Left renal cortex interstitium (tissue), 4 donors: ENCODE measurements around the gene CORO2B. TPM values are rescaled to one million over a fixed set of nuclear protein-coding genes. Genes with fewer than 3 reads are reported as not detected.

ENCODE experiments used
- DNase-seq, 4 donors: peaks; one replicate each; pipeline ENCODE4 v3.0.0-alpha.2; 2013; ENCODE audit warnings: low read depth in 4 of 4, low spot score in 2 of 4, missing footprints in 1 of 4
- polyA plus RNA-seq, 4 donors: library from polyadenylated mRNA; unstranded; fragments of 120-200 nt; gene quantifications; one replicate each; pipeline ENCODE4 v1.2.1, GENCODE V29; 2013; ENCODE audit not compliant: insufficient read length in 4 of 4

The CORO2B gene
- polyA plus RNA-seq, 4 donors, result 20.5 to 24.9 (median 22.8) TPM

DNA sequence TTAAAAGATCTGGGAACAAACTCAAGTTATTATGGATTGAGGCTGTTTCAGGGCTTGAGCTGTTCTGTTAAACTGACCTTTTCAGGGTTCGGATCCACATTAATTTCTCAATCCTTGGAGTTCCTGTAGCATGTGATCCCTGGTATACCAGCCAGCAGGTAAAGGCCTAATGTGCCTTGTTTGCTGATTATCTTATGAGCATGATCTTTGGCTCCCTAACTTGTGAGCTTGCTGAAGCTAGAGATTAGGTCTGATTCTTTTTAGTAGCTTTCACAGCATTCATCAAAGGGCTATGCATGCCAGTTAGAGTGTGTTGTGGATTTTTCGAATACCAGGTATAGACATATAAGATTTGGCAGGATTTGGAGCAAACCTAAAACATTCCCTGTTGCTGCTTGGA is 10.3 kb downstream of the CORO2B start:
- no peak for DNase-seq

DNA sequence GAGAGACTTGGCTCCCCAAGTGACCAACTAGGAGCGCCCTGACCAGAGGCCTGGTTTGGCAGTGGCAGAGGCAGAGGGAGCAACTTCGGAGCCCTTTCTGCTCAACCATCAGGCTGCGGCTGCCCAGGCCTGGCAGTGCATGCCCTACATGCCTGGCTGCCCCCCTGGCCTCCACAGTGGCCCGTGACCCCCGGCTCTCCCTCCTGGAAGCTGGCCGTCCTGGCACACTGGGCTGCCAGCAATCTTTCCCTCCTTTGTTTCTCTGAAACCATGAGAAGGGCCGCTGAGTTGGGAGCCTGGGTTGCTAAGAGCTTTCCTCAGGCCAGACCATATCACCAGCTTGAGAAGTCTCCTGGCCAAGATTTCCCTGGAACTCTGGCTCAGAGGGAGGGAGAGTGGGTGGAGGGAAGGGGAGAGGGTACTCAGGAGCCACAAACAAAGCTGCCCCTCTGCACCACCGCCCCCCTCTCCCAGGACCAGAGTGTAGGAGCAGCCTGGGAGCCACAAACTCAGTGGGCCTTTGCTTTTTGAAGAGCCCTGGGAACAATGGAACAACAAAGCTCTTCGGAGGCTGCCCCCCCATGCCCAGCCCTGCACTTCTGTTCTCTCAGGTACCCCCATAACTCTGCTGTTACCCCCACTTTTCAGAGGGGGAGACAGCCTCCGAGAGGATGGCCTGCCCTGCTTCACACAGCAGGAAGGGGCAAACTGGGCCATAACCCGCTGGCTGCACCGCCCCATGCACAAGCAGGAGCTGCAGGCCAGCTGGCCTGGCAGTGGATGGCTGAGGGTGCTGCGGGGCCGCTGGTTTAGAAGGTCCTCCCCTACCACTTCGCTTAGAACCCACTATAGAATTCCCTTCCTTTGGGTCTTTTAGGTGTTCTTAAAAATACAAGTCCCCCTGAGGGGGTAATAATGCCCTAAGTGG is 11.3 kb downstream of the CORO2B start:
- no peak for DNase-seq

DNA sequence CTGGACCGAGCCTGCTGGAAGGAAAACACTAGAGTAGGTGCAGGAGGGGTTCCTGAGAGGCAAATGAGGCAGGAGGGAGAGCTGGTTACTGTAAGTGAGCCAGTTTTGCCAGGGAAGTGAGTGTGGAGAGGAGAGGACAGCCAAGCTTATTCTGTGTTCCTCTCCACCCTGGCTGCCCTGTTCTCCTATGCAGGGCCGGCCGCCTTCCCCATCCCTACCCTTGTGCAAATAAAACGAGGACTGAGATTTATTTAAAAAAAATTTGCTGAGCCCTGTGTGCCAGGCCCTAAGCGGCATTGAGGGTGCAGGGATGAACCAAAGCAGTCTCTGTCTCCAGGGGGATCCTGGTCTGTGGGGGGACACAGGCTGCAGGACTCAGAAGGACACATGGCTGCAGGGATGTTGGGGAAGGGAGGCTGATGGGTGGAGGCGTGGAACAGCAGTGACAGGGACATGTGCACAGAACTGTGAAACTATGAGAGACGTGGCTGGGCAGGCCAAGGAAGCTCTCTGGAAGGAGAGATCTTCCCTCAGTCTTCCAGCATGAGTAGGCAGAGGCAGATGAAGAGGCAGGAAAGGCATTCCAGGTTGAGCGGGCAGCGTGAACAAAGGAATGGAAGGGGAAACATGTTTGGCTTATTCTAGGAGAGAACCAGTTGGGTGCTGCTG is 12.1 kb downstream of the CORO2B start:
- DNase-seq, result no peak

DNA sequence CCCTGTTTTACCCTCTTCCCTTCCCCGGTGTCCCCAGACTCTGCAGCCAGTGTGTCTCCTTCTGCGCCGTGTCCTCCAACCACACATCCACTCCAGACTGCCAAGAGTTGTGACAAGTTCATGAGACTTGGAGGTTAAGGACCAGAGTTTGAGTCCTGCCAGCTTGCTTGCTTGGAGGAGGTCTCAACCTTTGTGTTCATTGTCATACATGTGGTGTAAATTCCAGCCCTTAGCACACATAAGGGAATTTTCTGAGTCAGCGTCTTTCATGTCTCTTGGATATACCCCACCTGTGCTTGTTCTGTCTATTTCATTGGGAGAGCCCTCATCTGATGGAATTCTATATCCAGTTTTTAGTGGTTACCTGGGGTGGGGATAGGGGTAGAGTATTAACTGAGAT is 13.3 kb downstream of the CORO2B start:
- no peak for DNase-seq

DNA sequence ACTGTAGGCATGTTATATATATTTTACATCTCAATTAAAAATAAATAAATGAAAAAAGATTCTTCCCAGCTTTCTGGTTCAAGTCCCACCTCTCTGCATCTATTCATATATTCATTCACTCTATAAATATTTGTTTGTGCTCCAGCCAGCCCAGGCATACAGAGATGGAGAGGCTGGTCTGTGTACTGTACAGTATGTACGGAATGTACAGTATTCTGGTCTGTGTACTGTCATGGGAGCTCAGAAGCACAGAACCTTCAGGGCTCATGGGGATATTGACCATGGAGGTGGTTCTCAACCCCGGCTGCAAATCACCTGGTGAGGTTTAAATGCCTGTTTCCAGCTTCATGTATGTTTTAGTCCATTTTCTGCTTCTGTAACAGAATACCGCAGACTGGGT is 13.8 kb downstream of the CORO2B start:
- DNase-seq, result no peak

DNA sequence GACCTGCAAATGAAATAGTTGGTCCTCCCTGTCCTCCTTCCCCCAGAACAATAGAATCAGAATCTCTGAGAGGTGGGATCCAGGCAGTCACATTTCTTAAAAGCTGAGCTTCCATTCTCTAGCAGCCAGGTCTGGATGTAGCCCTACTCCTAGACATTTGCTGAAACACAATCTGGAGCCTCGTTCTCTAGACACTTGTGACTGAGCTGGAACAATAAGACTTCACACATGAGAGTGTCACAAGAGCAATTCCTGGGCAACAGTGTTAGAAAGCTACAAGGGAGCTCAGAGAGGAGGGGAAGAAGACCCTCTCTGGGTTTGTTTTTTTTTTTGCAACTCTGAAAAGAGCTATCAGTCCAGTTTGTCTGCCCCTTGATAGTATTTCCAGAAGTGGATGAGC is 14.5 kb downstream of the CORO2B start:
- DNase-seq, result no peak

DNA sequence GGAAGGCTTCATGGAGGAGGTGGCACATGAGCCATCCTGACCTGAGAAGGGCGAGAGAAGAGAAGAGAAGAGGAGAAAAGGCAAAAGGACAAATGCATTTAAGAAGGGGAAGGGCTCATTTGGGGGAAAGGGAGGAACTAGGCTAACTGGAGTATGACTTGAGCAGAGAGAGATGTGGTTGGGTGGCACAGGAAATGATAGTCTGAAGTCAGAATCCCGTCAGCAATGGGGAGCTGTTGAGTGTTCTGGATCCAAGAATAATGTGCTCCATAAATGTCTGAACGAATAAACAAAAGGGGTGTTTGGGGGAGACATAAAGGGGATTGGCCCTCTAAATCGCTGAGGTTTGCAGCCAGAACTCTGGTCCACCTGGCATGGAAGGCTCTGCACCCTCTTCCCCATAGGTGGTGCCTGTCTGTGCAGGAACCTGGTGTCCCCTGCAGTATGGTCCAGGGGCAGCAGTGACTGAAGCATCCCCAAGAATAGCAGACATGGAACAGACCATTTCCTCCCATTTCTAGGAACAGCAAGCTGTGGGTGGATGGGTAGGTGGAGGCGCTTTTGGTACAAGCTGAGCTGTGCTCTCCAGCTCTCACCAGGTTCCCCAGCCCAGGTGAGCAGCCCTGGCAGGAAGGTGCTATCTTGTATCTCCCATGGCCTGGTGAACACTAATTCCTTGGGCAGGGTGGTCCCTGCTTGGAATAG is 15.2 kb downstream of the CORO2B start:
- no peak for DNase-seq

DNA sequence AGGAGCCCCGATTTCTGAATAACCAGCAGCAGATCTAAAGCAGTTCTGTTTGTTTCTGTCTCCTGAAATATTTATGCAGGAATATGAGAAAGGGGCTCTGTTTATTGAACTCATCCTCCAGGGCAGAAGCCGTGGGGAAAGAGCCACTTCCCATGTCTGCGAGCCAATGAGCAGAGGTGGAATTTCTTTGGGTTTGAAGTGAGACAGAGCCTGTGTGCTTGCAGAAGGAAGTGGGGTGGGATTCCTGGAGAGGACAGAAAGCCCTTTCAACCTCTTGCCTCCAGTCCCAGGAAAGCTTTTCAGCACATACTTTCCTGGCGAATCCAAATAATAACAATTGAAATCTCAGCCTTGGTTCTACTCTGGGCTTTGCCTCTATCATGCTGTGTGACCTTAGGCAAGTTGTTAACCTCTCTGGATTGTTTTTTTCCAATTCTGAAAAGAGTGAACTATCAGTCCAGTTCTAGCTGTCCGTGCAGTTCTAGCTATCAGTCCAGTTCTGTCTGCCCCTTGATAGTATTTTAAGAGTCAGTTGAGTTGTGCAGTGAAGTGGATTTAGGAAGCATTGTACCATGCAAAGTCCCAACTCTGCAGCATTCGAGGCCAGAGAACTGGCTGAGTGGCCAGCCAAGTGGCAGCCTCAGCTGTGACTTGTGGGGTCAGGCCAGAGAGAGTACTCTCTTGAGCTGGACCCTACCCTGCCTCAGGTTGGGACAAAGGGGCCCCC is 15.9 kb downstream of the CORO2B start:
- DNase-seq, result no peak

DNA sequence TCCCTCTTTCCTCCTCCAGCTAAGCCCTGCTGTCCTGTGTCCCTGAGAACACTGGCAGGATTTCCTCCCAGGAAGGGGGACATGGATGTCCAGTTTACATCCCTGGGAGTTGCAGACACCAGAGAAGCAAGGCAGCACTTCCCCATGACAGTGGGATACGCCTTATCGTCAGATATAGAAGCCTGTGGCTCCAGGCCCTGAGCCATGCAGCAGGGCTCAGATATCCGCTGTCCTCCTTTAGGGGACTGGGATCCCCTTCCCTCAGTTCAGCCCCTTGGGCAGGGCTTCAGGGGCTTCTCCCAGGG is 16.4 kb downstream of the CORO2B start:
- no peak for DNase-seq

DNA sequence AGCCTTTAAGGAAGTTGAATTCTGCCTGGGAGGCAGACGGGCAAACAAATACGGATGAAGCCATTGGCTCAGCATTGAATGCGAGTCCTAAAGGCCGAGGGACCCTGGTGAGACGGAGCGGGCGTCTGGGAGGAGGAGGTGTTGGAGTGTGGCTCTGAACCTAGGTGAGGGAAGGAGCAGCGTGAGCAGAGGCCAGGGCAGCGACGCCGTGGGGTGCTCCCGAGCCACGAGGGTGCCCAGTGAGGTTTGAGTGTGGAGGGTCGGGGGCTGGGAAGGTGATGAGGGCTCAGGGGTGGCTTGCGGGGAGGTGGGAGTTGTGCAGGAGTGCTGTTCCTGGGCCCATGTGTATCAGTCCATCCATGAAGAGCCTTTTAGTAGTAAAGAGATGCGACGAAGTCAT is 17.0 kb downstream of the CORO2B start:
- no peak for DNase-seq

DNA sequence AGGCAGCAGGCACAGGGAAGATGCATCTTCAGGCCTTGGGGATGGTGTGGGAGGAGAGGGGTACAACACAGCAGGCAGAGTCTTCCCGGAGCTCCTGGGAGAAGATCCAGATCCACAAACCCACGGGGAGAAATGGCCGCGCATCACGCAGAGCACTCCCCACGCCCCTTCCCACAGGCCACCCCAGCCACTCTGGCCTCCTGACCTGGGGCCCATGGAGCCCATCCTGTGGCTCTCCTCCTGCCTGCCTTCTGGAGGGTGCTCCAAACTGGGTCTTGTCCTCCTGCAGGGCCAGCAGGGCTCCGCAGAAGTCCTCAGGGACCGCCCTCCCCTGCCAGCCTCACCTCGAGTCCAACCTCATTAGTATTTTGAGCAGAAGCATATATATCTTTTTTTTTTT is 17.9 kb downstream of the CORO2B start:
- DNase-seq, result no peak

DNA sequence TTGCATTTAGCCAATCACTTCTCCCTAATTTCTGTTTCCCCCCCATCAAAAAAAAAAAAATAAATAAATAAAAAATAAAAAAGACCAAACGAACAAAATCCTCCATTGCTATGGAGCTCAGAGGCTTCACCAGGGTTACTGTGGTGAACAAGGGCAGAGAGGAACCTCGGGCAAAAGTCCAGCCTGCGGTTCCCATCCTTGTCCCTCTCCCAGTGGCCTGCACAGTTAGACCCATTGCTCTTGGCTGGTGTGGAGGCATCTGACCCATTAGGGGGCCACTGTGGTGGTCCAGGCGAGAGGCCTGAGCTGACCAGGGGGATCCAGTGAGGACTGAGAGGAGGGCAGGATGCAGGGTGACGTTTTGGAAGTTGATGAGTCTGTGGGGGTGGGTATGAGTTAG is 18.8 kb downstream of the CORO2B start:
- DNase-seq, result no peak

DNA sequence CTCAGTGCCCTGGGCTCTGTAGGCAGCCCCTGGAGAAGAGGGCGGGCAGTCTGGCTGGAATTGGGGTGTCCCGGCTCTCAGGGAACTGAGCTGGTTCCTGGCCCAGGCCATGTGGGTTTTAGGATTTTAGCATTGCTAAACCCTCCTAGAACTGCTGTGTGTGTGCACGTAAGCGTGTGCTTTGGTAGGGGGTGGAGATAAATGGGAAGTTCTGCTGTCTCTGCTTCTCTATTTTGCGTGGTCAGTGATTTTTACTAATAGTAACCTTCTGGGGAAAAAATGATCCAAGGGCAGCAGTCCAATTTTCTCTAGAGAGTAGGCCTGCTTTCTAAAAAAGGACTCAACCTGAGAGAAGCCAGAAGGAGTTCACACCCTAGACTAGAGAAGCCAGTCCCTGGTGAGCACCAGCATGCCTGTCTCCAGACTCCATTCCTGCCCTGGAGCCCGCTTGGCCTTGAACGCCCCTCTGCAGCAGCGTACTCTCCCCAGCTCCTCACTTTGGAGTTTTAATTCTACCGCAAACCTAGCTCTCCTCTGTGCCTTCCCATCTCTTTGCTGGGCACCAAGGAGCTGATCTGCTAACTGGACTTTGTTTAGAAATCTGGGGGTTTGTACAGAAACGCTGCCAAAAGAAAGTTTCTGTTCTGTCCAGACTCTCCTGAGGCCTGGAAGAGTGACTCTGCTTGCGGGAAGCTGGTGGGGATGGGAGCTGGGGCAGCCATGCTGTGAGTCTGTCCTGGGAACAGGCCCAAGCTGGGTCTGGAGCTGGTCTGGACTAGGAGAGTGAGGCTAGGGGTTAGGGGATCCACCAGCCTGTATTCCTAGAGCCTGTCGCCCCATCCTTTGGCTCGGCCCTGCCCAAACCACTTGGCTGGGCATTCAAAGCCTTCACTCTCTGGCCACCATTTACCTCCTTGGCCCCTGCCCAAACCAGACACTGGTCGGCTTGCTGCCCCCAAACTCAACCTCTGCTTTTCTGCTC is 19.7 kb downstream of the CORO2B start:
- no peak for DNase-seq

DNA sequence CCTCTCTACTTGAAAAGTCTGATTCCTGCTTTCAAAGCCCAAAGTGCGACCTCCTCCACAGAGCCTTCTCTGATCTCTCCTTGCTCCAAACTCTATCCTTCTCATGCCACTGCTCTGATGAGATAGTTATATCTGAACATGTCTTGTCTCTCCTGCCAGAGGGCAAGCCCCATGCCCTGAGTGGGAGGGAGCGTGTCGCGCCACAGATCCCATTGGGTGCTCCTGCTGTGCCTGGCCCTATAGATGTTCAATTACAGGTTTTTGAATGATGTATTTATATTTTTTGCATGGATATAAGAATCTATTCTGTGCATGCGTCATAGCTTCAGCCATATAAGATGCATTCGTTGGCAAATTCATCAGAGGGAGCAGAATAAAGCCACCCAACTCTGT is 20.4 kb downstream of the CORO2B start:
- no peak for DNase-seq

DNA sequence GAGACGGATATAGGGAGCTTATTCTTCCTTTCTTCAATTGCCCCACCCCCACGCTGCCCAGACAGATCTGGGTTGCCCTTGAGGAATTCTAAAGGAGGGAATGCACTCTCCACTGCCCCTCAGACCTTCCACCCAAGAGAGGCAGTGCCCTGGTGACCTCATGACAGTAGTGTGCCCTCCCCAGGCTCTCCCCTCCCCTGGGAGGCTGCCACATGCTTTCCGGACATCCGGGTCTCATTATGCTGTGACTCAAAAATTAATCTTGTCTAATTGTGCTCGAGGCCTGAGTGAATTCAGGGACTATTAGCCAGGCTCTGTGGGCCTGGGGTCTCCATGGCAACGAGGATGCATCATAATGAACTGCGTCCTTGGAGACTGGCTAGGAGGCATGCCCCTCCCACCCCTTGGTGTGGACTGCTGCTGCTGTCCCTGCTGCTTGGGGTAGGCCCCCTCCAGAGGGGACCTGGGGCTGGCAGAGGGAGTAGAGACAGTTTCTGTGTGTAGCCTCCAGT is 20.8 kb downstream of the CORO2B start:
- DNase-seq, result no peak

DNA sequence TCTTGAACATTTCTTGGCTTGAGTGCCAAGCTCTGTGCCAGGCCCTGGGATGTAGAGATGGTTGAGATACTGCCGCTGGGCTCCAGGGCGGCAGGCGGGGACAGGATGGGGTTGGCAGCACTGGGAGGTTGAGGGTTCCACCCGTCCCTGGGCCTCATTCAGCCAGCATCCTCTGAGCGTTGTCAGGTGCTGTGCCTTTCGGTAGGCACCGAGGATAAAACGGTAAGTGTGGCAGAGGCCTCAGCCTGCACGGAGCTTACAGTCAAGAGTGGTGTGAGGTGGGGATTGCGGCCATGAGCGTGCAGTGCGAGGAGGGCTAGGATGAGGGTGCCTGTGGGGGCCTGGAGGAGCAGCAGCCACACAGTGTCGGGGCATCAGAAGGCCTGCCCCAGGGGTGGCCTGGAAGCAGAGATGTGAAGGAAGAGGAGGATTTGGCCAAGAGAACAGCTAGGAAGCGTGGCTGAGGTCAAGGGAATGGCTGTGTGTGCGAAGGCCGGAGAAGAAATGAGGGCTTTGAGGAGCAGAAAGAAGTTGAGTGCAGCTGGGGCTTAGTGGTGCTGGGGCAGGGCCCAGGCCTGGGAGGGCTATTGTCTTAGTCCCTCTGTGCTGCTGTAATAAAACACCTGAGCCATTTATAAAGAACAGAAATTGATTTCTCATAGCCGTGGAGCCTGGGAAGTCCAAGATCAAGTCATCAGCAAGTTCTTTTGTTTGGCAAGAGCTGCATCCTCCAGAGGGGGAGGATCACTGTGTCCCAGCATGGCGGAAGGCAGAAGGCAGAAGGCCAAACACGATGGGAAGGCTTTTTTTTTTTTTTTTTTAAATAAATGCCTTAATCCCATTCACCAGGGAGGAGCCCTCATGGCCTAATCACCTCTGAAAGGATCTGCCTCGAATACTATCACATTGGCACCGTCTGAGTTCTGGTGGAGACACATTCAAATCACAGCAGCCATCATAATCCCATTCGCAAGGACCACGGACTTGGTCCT is 22.7 kb downstream of the CORO2B start:
- DNase-seq, result no peak

DNA sequence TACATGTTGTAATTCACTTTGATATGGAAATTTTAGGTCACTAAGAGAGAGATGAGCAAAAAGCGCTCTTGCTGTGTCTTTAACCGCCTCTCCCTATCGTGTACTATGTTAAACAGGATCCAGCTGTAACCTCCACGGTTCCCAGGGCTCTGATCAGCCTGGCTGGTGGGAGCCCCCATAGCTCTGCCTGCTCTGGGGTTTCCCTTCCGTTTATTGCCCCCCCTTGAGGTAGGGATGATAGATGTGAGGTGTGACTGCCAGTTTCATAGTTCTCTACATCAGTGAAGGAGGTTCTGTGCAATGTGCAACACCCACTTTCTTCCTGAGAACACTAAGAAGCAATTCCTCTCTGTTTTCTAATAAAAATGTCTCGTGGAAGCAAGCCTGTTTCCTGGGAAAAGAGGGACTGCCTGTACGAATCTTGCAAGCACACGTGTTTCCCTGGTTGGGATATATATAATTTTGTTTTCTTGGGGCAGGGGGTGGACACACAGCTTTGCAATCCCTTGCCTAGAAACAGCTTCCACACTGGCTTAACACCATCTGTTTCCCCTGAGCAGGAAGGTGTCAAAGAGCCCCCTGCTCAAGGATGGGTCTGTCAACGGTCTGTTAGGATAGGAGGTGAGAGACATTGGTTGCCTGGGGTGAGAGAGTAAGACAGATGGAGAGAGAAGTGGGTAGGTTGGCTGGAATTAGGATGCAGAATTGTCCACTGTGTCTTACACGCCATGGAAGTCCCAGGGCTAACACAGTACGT is 23.8 kb downstream of the CORO2B start:
- DNase-seq, result no peak

DNA sequence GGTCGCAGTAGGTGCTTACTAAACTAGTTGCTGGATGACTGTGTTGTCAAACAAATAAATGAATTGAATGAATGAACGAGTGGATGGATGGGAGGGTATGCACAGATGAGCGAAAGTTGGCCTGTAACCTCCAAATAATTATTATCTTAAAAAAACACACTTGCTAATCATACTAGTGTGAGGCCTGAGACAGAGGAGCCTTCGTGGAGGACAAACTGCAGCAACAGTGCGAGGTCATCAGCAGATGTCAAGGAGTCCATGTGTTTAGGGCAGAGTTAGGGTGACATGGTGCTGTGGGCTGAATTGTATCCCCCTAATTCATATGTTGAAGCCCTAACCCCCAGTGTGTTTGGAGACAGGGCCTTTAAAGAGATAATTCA is 24.4 kb downstream of the CORO2B start:
- DNase-seq, result no peak
